GM21515 (cell line): ENCODE results near the gene ZNF763.
"Not testable (repeated sequence)": the region's sequence is repeated elsewhere in the genome, so short reads cannot be mapped to it uniquely, and the experiment has no call there.

ENCODE experiments used
- ATAC-seq: cut with Tn5 transposase; IDR thresholded peaks from one replicate; pipeline ENCODE4 v1.9.1; 2021; ENCODE audit not compliant: unreplicated experiment

The ZNF763 gene

GRCh38 chr19:11970174-11970573, 5.3 kb downstream of the ZNF763 start:
- ATAC-seq: no peak

- ATAC-seq: no peak
These were observed 6.2 kb downstream of the ZNF763 start for GRCh38 chr19:11971041-11971440.

GRCh38 chr19:11973019-11973810, 8.4 kb downstream of the ZNF763 start:
- no peak for ATAC-seq

GRCh38 chr19:11978492-11979100, 13.8 kb downstream of the ZNF763 start:
- ATAC-seq: no peak

- no peak for ATAC-seq
These were observed 14.7 kb downstream of the ZNF763 start for GRCh38 chr19:11979527-11979926.

GRCh38 chr19:11982526-11982925, 17.7 kb downstream of the ZNF763 start:
- ATAC-seq: no peak

GRCh38 chr19:11984986-11985385, 20.1 kb downstream of the ZNF763 start:
- ATAC-seq: no peak

GRCh38 chr19:11986754-11987153, 21.9 kb downstream of the ZNF763 start:
- ATAC-seq: no peak

GRCh38 chr19:11987405-11988281, 22.8 kb downstream of the ZNF763 start:
- peak; percentile 72 for ATAC-seq

- no peak for ATAC-seq
These were observed 24.2 kb downstream of the ZNF763 start for GRCh38 chr19:11989112-11989456.

GRCh38 chr19:11991921-11992320, 27.1 kb downstream of the ZNF763 start:
- ATAC-seq: not testable (repeated sequence)

- no peak for ATAC-seq
These were observed 30.3 kb downstream of the ZNF763 start for GRCh38 chr19:11995174-11995573.

- ATAC-seq: no peak
These were observed 35.5 kb downstream of the ZNF763 start for GRCh38 chr19:12000152-12000981.

GRCh38 chr19:12015015-12015752, 50.3 kb downstream of the ZNF763 start:
- ATAC-seq: no peak

- ATAC-seq: no peak
These were observed 50.9 kb downstream of the ZNF763 start for GRCh38 chr19:12015753-12016116.
